ENCODE measurements around the gene TYW5. TPM values are rescaled to one million over a fixed set of nuclear protein-coding genes. Genes with fewer than 3 reads are reported as not detected.

TYW5 gene
- total RNA-seq, 2 experiments from 2014 or later, result 8.9 to 9.8 TPM

DNA sequence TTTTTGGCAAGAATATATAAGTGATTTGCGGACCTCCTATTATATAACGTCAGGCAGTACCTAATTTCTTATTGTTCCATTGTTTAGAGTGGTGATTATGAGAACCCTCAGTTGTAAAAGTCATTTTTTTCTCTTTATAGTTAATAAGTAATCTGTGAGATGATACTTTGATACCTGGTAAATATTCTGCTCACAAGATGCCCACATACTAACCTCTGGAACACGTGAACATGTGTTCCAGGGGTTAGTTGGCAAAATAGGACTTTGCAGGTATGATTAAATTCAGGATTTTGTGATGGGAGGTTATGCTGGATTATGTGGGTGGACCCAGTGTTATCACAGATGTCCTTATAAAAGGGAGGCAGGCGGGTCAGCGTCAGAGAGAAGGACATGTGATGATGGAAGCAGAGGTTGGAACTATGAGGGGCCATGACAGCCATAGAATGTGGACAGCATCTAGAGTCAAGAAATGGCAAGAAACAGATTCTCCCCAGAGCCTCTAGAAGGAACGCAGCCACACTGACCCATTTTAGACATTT is 16.9 kb upstream of the TYW5 start:
- no peak overlapping the region for H3K27ac Mint-ChIP-seq
- no peaks in the 10 kb centered on the region for H3K27me3 Mint-ChIP-seq
- peaks cover under 1% of the 10 kb centered on the region for H3K4me1 Mint-ChIP-seq (ENCODE audit: low read depth)
- H3K9me3 Mint-ChIP-seq, result no peaks in the 10 kb centered on the region
- intact Hi-C loops (cut with micrococcal nuclease), result no loop called here
- ChIA-PET POLR2A (interaction anchor here (1.2 kb wide), 1 partner anchor 9 kb away, joined by 3 read pairs; no protein-coding TSS in a partner anchor), CTCF (no interaction called here)
- no peak overlapping the region for H3K4me3 Mint-ChIP-seq
- no peak for DNase-seq
- H3K36me3 Mint-ChIP-seq, result peaks cover 10% of the 10 kb centered on the region

DNA sequence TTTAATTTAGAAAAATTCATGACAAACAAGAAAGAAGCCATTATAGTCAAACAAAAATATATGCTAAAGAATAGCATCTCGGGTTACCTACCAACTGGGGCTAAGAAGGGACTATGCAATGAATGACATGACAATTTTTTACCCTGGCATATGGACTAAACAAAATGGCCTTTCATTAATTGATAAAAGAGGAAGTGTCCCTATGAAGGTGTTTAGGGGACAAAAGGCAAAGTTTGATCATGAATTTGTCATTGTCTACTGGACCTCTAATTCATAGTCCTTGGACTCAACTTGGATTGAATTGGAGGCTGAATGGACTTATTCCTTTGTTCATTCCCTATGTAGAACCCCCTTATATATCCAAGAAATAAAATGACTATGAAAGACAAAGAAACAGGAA is 12.8 kb upstream of the TYW5 start:
- Mint-ChIP-seq H3K4me3 (no peak overlapping the region), H3K27me3 (no peaks in the 10 kb centered on the region), H3K4me1 (ENCODE audit: low read depth) (no peaks in the 10 kb centered on the region), H3K27ac (no peak overlapping the region), H3K36me3 (peaks cover 22% of the 10 kb centered on the region), H3K9me3 (no peaks in the 10 kb centered on the region)
- intact Hi-C loops (cut with micrococcal nuclease), result no loop called here
- CTCF ChIA-PET, result no interaction called here
- no peak for DNase-seq
- POLR2A ChIA-PET, result no interaction called here

DNA sequence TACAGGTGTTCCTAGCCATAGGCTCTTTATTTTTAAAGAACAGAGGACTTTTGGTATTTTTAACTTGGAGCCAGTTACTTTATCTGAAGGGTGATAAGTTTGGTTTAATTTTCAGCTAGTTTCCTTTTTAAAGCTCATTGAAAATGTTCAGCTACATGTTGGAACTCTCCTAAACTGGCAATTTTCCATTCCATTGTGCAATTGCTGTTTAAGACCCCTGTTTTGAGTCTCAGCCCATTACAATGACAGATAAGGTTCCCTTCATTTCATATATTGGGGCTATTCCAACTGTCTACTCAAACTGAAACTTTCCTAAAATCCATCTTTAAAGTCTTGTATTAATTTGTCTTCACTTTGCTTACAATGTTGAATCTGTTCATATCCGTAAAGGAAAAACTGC is 11.7 kb upstream of the TYW5 start:
- Mint-ChIP-seq H3K4me1 (ENCODE audit: low read depth) (peaks cover 6% of the 10 kb centered on the region), H3K27ac (no peak overlapping the region), H3K27me3 (no peaks in the 10 kb centered on the region), H3K4me3 (no peak overlapping the region), H3K9me3 (no peaks in the 10 kb centered on the region), H3K36me3 (peaks cover 27% of the 10 kb centered on the region)
- CTCF ChIA-PET, result no interaction called here
- no peak for DNase-seq
- intact Hi-C loops (cut with micrococcal nuclease), result no loop called here
- POLR2A ChIA-PET, result no interaction called here

DNA sequence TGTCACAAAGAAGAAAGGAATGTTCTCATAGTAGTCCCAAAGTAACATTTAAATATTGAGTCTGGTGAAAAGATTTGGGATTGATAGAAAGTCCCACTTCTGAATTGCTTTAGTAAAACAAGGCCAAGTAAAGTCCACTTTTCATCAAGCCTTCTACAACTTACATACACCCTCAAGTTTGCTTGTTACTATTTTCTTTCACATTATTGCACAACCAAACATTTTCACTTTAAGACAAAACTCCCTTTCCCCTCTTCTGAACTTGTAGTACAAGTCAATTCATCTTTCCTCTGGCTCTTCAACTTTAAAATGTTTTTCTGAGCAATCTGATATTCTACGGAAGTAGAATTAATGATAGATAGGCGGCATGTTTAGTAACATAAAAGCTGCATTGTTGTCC is 11.1 kb upstream of the TYW5 start:
- Mint-ChIP-seq H3K4me1 (ENCODE audit: low read depth) (peaks cover 11% of the 10 kb centered on the region), H3K27ac (no peak overlapping the region), H3K27me3 (no peaks in the 10 kb centered on the region), H3K4me3 (no peak overlapping the region), H3K9me3 (no peaks in the 10 kb centered on the region), H3K36me3 (peaks cover 31% of the 10 kb centered on the region)
- DNase-seq, result no peak
- intact Hi-C loops (cut with micrococcal nuclease), result no loop called here
- POLR2A ChIA-PET, result no interaction called here
- CTCF ChIA-PET, result no interaction called here

DNA sequence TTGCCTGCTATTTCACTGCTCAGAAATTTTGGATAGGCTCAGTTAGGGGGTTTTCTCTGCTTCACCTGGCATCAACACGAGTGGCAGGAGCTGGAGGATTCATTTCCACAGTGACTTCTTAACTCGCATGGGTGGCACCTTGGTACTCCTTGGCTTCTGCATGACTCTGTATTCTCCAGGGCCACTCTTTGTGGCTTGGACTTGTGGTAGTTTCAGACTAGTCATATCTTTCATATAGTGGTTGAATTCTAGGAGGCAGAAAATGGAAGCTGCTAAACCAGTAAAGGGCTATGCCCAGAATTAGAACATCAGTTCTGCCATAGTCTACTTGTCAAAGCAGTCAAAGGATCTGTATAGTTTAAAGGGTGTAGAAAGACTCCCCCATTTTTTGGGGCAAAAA is 6.9 kb upstream of the TYW5 start:
- Mint-ChIP-seq H3K27ac (peak overlapping the region; percentile 2), H3K27me3 (no peaks in the 10 kb centered on the region), H3K4me3 (no peak overlapping the region), H3K36me3 (peaks cover 37% of the 10 kb centered on the region), H3K4me1 (ENCODE audit: low read depth) (peaks cover 29% of the 10 kb centered on the region), H3K9me3 (no peaks in the 10 kb centered on the region)
- ChIA-PET CTCF (no interaction called here), POLR2A (no interaction called here)
- intact Hi-C loops (cut with micrococcal nuclease), result no loop called here
- no peak for DNase-seq

DNA sequence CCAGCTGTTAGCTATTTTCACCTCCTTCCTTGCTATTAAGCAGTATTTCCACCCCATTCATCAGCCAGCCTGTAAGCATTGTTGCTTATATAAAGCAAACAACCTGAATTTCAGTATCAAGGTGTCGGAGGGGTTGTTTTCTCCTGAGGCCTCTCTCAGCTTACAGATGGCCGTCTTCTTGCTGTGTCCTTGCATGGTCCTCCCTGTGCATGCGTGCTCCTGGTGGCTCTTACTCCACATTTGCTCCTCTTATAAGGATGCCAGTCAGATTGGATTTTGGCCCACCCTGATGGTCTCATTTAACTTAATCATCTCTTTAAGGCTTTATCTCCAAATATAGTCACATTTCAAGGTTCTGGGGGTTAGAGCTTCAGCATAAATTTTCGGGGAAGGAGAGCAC is 2.7 kb upstream of the TYW5 start:
- Mint-ChIP-seq H3K4me1 (ENCODE audit: low read depth) (peaks cover 50% of the 10 kb centered on the region), H3K27ac (no peak overlapping the region), H3K4me3 (no peak overlapping the region), H3K36me3 (peaks cover 26% of the 10 kb centered on the region), H3K9me3 (no peaks in the 10 kb centered on the region), H3K27me3 (no peaks in the 10 kb centered on the region)
- intact Hi-C loops (cut with micrococcal nuclease), result no loop called here
- ChIA-PET POLR2A (no interaction called here), CTCF (no interaction called here)
- no peak for DNase-seq

DNA sequence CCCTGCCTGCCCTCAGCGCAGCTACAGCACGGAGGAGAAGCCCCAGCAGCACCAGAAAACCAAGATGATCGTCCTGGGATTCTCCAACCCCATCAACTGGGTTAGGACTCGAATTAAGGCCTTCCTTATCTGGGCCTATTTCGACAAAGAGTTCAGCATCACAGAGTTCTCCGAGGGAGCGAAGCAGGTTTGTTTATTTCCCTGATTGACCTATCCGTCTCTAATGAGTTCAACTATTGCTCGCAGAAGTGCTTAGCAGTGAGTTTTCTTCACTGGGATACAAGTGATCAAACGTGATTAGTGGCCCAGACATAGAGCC is 730 bp upstream of the TYW5 start:
- no peaks in the 10 kb centered on the region for H3K27me3 Mint-ChIP-seq
- CTCF ChIA-PET, result interaction anchor here (1.3 kb wide), 1 partner anchor 18 kb away, joined by 4 read pairs; no protein-coding TSS in a partner anchor
- H3K4me1 Mint-ChIP-seq (ENCODE audit: low read depth), result peaks cover 51% of the 10 kb centered on the region
- peak overlapping the region; percentile 92 for H3K27ac Mint-ChIP-seq
- peaks cover 12% of the 10 kb centered on the region for H3K36me3 Mint-ChIP-seq
- H3K4me3 Mint-ChIP-seq, result peak overlapping the region; percentile 99
- POLR2A ChIA-PET, result no interaction called here
- intact Hi-C loops (cut with micrococcal nuclease), result no loop called here
- H3K9me3 Mint-ChIP-seq, result no peaks in the 10 kb centered on the region
- no peak for DNase-seq

DNA sequence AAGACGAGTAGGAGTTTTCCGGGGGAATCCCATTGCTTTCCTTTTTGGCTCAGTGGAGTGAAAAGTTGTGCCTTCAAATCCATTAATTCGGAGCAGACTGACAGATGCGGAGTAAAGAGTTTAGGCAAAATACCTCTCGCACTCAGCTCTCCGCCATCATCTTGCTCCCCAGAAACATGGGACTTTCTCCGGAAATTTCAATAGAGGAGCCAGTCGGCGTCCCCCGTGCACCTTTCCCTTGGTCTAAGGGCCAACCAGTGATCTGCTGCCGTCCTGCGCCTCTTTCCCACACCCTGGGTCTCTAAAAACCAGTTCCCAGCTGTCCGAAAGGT is 318 bp downstream of the TYW5 start:
- POLR2A ChIA-PET, result no interaction called here
- Mint-ChIP-seq H3K4me3 (peak overlapping the region; percentile 99), H3K36me3 (peaks cover 17% of the 10 kb centered on the region), H3K4me1 (ENCODE audit: low read depth) (peaks cover 55% of the 10 kb centered on the region), H3K27ac (peak overlapping the region; percentile 92), H3K27me3 (no peaks in the 10 kb centered on the region), H3K9me3 (no peaks in the 10 kb centered on the region)
- no peak for DNase-seq
- CTCF ChIA-PET, result interaction anchor here (1.3 kb wide), 1 partner anchor 19 kb away, joined by 4 read pairs; no protein-coding TSS in a partner anchor
- intact Hi-C loops (cut with micrococcal nuclease), result loop anchor here (1.0 kb wide), 2 partner anchors 23 to 44 kb away; partner anchors contain the start of gene C2orf69

DNA sequence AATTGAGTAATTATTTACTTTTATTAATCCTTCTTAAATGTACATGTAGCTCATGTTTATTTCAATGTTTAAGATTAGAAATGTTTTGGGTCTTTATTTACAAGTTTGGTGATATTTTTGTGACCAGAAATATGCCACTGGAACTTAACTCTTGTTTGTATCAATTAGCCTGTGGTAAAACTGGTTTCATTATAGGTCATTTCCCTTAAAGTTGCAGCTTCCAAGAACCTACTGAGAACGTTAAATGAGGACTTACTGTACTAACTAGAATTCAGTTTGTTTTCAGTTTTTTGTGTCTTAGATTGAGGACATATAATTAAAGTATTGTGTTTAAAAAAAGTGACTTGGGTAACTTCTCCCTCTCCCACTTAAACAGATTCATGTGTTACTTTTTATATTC is 4.3 kb downstream of the TYW5 start:
- ChIA-PET POLR2A (no interaction called here), CTCF (no interaction called here)
- peaks cover 32% of the 10 kb centered on the region for H3K4me1 Mint-ChIP-seq (ENCODE audit: low read depth)
- no peaks in the 10 kb centered on the region for H3K27me3 Mint-ChIP-seq
- peaks cover 28% of the 10 kb centered on the region for H3K36me3 Mint-ChIP-seq
- intact Hi-C loops (cut with micrococcal nuclease), result no loop called here
- H3K9me3 Mint-ChIP-seq, result no peaks in the 10 kb centered on the region
- no peak overlapping the region for H3K4me3 Mint-ChIP-seq
- DNase-seq, result no peak
- H3K27ac Mint-ChIP-seq, result peak overlapping the region; percentile 45

DNA sequence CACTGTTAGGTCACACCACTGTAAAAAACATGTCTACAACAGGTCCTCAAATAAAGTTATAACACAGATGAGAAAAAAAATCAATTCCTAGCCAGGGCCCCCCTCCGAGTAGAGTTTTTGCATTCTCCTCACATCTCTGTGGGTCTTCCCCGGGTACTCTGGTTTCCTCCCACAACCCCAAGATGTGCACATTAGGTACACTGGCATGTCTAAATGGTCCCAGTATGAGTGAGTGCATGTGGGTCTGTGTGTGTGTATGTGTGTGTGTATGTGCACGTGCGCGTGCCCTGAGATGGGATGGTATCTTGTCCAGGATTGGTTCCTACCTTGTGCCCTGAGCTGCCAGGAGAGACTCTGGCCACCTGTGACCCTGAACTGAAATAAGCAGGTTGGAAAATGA is 4.9 kb downstream of the TYW5 start:
- POLR2A ChIA-PET, result no interaction called here

DNA sequence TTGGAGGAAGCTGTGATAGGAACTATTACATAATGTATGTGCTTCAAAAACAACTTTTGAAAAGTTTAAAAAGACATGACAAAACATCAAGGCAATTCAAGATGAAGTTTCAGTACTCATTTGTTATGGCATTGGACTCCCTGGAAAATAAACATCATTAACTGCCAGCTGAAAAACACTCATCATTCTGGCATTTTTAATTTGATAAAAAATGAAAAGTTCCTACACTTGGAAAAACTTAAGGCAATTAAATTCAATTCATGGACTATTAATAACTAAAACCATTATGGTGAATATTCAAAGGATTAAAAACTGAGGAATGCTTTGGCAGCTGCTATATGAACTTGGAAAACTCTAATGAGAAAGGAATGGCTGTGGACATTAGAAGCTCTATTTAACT is 8.5 kb downstream of the TYW5 start:
- CTCF ChIA-PET, result interaction anchor here (0.6 kb wide), 1 partner anchor 58 kb away, joined by 3 read pairs; no protein-coding TSS in a partner anchor
- no peak overlapping the region for H3K27ac Mint-ChIP-seq
- POLR2A ChIA-PET, result no interaction called here
- H3K36me3 Mint-ChIP-seq, result peaks cover 27% of the 10 kb centered on the region
- H3K4me1 Mint-ChIP-seq (ENCODE audit: low read depth), result peaks cover 10% of the 10 kb centered on the region
- H3K9me3 Mint-ChIP-seq, result no peaks in the 10 kb centered on the region
- H3K27me3 Mint-ChIP-seq, result no peaks in the 10 kb centered on the region
- intact Hi-C loops (cut with micrococcal nuclease), result no loop called here
- H3K4me3 Mint-ChIP-seq, result no peak overlapping the region
- no peak for DNase-seq

More for the DNA sequence above, 4.9 kb downstream of the TYW5 start:
- CTCF ChIA-PET, result no interaction called here
- intact Hi-C loops (cut with micrococcal nuclease), result no loop called here
- Mint-ChIP-seq H3K27me3 (no peaks in the 10 kb centered on the region), H3K4me3 (no peak overlapping the region), H3K9me3 (no peaks in the 10 kb centered on the region), H3K27ac (peak overlapping the region; percentile 52), H3K36me3 (peaks cover 28% of the 10 kb centered on the region), H3K4me1 (ENCODE audit: low read depth) (peaks cover 32% of the 10 kb centered on the region)
- peak; percentile 35 for DNase-seq

DNA sequence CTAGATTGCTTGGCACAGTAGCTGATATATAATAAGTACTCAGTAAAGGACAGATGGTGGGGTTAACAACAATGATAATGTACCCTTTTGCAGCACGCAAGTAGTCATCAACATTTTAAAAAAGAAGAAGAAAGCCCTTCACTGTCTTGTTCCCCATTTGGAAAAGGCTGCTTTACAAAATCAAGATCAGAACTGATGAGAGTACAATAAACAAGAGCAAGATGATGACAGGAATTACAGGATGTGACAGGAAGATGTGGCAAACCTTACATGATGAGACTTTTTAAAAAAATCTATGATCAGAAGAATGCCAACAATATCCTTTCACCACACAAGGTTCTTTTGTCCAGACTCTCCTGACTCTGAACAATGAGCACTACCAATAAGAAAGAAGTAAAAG is 9.1 kb downstream of the TYW5 start:
- peaks cover 10% of the 10 kb centered on the region for H3K4me1 Mint-ChIP-seq (ENCODE audit: low read depth)
- intact Hi-C loops (cut with micrococcal nuclease), result no loop called here
- no peaks in the 10 kb centered on the region for H3K27me3 Mint-ChIP-seq
- H3K36me3 Mint-ChIP-seq, result peaks cover 27% of the 10 kb centered on the region
- ChIA-PET POLR2A (no interaction called here), CTCF (no interaction called here)
- no peaks in the 10 kb centered on the region for H3K9me3 Mint-ChIP-seq
- H3K4me3 Mint-ChIP-seq, result no peak overlapping the region
- no peak overlapping the region for H3K27ac Mint-ChIP-seq
- DNase-seq, result no peak

DNA sequence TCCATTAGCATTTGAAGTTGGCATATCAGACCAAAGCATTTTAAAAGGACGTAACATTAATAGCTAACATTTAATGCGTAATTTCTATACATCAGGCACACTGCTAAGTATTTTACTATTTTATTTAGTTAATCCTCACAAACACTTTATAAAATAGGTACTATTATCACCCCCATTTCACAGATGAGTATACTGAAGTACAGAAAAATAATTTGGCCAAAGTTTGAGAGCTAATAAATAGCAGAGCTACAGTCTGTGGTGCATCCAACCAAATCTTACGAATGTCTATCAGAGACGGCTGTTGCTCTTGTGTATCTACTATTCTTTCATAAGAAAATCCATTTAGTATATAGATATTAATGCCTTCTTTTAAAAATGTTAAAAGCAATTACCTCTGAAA is 11.9 kb downstream of the TYW5 start:
- no peaks in the 10 kb centered on the region for H3K27me3 Mint-ChIP-seq
- CTCF ChIA-PET, result no interaction called here
- DNase-seq, result no peak
- no peak overlapping the region for H3K4me3 Mint-ChIP-seq
- POLR2A ChIA-PET, result no interaction called here
- H3K9me3 Mint-ChIP-seq, result no peaks in the 10 kb centered on the region
- peaks cover 11% of the 10 kb centered on the region for H3K4me1 Mint-ChIP-seq (ENCODE audit: low read depth)
- peaks cover 21% of the 10 kb centered on the region for H3K36me3 Mint-ChIP-seq
- no peak overlapping the region for H3K27ac Mint-ChIP-seq
- intact Hi-C loops (cut with micrococcal nuclease), result loop anchor here (5.0 kb wide), 1 partner anchor 91 kb away; the partner anchor contains the start of gene FTCDNL1
